Measurements from ENCODE around the gene TTC39B.

The TTC39B gene

DNA sequence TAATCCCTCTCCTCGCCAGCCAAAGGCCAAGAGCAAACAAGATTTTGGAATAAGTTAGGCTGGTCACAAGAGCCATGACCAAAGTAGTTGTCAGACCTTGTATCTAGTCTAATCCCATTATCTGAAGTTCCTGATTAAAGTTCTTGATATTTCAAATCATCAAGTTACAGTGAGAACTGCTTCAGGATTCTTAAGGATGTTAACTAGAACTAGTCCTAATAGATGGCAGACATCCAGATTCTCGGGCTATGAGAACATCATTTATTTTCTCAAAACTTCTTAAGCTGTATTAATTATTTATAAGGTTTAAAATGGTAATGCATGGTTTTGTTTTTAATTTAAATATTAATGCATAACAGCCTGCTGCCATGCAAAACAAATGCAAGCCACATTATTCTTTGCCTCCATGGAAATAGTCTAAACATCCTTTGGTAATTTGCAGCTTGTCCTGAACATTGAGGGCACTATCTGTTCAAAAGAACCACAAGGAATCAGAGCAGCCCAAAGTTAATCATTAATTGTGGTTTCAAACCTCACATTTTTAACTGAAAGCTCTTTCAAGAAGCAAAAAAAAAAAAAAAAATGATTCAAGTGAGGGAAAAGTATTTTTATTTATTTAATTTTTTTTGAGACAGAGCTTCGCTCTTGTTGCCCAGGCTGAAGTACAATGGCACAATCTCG, 95.1 kb downstream of the TTC39B start:
- Histone ChIP-seq H3K27ac (ENCODE audit: low read depth, low read length, poor library complexity, severe bottlenecking) (no peak overlapping the region), H3K9ac (ENCODE audit: low read length) (no peak overlapping the region), H3K9me3 (ENCODE audit: low read length) (no peaks in the 10 kb centered on the region), H3K4me1 (ENCODE audit: insufficient read depth, low read length, severe bottlenecking) (no peaks in the 10 kb centered on the region), H3K9me2 (ENCODE audit: low read depth, low read length) (no peaks in the 10 kb centered on the region), H3K27me3 (ENCODE audit: insufficient read depth, low read length) (0 out of 2 replicates have a peak, but pooled peaks cover 5% of the 10 kb centered on the region), H3K36me3 (ENCODE audit: insufficient read depth, low read length) (no peaks in the 10 kb centered on the region), H3F3A (ENCODE audit: insufficient read depth, low read length) (no peaks in the 10 kb centered on the region), H2AFZ (ENCODE audit: low read length) (no peak overlapping the region), H4K20me1 (ENCODE audit: insufficient read depth, low read length) (no peaks in the 10 kb centered on the region), H3K79me2 (ENCODE audit: insufficient read depth, low read length) (no peaks in the 10 kb centered on the region), H3K4me3 (ENCODE audit: low read depth, low read length, poor library complexity, severe bottlenecking) (no peak overlapping the region), H3K4me2 (ENCODE audit: low read length) (no peak overlapping the region)
- TF ChIP-seq, protein P1, sequence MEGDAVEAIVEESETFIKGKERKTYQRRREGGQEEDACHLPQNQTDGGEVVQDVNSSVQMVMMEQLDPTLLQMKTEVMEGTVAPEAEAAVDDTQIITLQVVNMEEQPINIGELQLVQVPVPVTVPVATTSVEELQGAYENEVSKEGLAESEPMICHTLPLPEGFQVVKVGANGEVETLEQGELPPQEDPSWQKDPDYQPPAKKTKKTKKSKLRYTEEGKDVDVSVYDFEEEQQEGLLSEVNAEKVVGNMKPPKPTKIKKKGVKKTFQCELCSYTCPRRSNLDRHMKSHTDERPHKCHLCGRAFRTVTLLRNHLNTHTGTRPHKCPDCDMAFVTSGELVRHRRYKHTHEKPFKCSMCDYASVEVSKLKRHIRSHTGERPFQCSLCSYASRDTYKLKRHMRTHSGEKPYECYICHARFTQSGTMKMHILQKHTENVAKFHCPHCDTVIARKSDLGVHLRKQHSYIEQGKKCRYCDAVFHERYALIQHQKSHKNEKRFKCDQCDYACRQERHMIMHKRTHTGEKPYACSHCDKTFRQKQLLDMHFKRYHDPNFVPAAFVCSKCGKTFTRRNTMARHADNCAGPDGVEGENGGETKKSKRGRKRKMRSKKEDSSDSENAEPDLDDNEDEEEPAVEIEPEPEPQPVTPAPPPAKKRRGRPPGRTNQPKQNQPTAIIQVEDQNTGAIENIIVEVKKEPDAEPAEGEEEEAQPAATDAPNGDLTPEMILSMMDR (IDR thresholded peaks at IDR 0.05; ENCODE audit: low read length) = no peak
- no peak for TF ChIP-seq EZH2 (IDR thresholded peaks at IDR 0.05; ENCODE audit: borderline replicate concordance, low read length)

DNA sequence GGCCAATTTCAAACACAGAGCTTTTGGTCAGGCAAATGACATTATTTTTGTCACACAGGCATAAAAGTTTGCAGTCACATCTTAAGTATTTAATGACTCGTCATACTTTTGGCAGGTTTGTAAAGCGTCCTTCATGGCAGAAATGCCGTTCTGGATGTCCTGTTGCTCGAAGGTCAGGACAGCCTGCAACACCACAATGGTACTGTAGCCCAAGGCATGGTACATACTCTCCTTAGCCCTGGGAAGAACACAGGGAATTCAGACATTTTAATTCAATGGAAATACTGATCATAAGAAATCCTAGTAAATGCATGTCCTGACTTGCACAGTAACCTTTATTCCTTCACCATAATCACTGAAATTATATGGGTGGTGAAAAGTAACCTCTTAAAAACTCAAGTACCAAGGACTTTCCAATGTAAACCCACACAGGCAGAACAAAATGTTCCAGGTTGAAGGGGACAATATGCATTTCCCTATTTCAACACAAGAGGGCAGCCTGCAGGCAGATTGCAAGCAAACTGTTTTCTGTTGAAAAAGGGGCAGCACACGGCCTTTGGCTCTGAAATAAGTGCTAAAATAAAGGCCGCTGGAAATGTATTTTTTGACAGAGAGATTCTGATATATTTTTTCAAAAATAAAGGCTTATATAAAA, 95.7 kb downstream of the TTC39B start:
- Histone ChIP-seq H3K4me1 (ENCODE audit: insufficient read depth, low read length, severe bottlenecking) (no peaks in the 10 kb centered on the region), H3K36me3 (ENCODE audit: insufficient read depth, low read length) (no peaks in the 10 kb centered on the region), H3K27me3 (ENCODE audit: insufficient read depth, low read length) (0 out of 2 replicates have a peak, but pooled peaks cover 5% of the 10 kb centered on the region), H3K4me2 (ENCODE audit: low read length) (no peak overlapping the region), H3F3A (ENCODE audit: insufficient read depth, low read length) (no peaks in the 10 kb centered on the region), H3K9ac (ENCODE audit: low read length) (no peak overlapping the region), H3K9me3 (ENCODE audit: low read length) (no peaks in the 10 kb centered on the region), H2AFZ (ENCODE audit: low read length) (no peak overlapping the region), H3K27ac (ENCODE audit: low read depth, low read length, poor library complexity, severe bottlenecking) (no peak overlapping the region), H3K79me2 (ENCODE audit: insufficient read depth, low read length) (no peaks in the 10 kb centered on the region), H3K4me3 (ENCODE audit: low read depth, low read length, poor library complexity, severe bottlenecking) (no peak overlapping the region), H3K9me2 (ENCODE audit: low read depth, low read length) (no peaks in the 10 kb centered on the region), H4K20me1 (ENCODE audit: insufficient read depth, low read length) (no peaks in the 10 kb centered on the region)
- TF ChIP-seq, protein P1 (IDR thresholded peaks at IDR 0.05; ENCODE audit: low read length) = peak; percentile 87
- no peak for TF ChIP-seq EZH2 (IDR thresholded peaks at IDR 0.05; ENCODE audit: borderline replicate concordance, low read length)

DNA sequence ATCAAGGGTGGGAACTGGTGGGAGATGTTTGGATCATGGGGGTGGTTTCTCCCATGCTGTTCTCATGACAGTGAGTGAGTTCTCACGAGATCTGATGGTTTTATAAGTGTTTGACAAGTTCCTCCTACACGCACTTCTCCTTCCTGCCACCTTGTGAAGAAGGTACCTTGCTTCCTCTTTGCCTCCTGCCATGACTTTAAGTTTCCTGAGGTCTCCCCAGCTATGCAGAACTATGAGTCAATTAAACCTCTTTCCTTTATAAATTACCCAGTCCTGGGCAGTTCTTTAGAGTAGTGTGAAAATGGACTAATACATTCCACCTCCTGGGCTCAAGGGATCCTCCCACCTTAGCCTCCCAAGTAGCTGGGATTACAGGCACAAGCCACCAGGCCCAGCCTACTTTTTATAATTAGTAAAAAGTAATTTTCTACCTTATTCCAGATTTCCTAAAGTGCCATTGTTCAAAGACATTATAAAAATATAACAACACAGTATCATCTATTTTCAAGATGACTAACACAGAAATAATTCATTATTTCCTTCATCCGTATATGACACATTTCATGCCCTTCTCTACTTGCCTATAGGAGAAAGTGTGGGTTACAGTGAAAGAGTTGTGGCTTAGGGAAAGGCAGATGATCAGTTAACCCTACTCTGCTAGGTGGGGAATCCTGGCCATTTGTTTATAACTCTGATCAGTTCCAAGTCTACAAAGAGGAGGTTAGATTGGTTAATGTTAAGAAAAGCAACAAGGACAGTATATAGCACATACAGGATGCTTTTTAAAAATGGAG, 99.9 kb downstream of the TTC39B start:
- no peaks in the 10 kb centered on the region for H3K9me3 ChIP-seq (ENCODE audit: low read length)
- H3K4me3 ChIP-seq (ENCODE audit: low read depth, low read length, poor library complexity, severe bottlenecking) = no peak overlapping the region
- H3K27ac ChIP-seq (ENCODE audit: low read depth, low read length, poor library complexity, severe bottlenecking) = no peak overlapping the region
- no peaks in the 10 kb centered on the region for H3K79me2 ChIP-seq (ENCODE audit: insufficient read depth, low read length)
- H3K27me3 ChIP-seq (ENCODE audit: insufficient read depth, low read length) = no peaks in the 10 kb centered on the region
- H3F3A ChIP-seq (ENCODE audit: insufficient read depth, low read length) = no peaks in the 10 kb centered on the region
- H2AFZ ChIP-seq (ENCODE audit: low read length) = no peak overlapping the region
- no peak for TF ChIP-seq EZH2 (IDR thresholded peaks at IDR 0.05; ENCODE audit: borderline replicate concordance, low read length)
- TF ChIP-seq, protein P1 (IDR thresholded peaks at IDR 0.05; ENCODE audit: low read length) = no peak
- no peaks in the 10 kb centered on the region for H3K9me2 ChIP-seq (ENCODE audit: low read depth, low read length)
- H3K36me3 ChIP-seq (ENCODE audit: insufficient read depth, low read length) = no peaks in the 10 kb centered on the region
- no peak overlapping the region for H3K9ac ChIP-seq (ENCODE audit: low read length)
- no peak overlapping the region for H3K4me2 ChIP-seq (ENCODE audit: low read length)
- H3K4me1 ChIP-seq (ENCODE audit: insufficient read depth, low read length, severe bottlenecking) = no peaks in the 10 kb centered on the region
- no peaks in the 10 kb centered on the region for H4K20me1 ChIP-seq (ENCODE audit: insufficient read depth, low read length)

Data from OCI-LY1 (cell line).